NCI-H1048 (cell line): Measurements from ENCODE around the gene PTRH1.

ENCODE experiments used
- DNase-seq: peaks from one replicate; lab custom pipeline; 2025; lab: John Stamatoyannopoulos, UW

Gene PTRH1

DNA sequence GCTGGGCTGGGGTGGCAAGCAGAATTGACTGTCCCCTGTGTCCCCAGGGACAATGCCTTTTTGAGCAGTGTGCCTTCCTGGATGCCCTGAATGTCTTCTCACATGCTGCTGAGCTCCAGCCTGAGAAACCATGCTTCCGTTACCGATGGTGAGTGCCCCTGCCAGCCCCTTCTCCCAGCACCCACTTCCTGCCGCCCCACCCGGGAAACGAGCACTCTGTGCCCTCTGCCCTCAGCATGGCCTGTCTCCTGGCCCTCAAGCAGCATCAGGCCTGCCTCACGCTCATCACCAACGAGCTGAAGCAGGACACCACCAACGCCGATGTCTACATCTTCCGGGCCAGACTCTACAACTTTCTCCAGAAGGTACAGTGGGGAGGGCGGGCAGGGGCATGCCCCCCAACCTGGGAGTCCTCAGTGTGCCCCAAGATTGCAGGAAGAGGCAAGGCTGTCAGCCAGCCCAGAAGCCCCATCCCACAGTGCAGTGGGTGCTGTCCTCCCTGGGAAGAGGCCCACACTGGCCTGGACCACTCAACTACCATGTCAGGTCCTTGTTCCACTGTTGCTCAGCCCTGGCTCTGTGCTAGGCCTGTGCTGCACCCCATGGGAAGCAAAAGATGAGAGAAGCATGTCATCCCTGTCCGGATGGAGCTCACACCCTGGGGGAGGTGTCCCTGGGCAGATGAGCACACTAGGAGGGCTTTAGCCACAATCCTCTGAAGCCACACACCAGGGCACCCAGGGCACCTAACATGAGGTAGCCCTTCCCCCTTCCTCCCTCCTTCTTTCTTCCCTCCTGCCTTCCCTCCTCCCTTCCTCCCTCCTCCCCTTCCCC is 4.8 kb upstream of the PTRH1 start:
- DNase-seq, result no peak

DNA sequence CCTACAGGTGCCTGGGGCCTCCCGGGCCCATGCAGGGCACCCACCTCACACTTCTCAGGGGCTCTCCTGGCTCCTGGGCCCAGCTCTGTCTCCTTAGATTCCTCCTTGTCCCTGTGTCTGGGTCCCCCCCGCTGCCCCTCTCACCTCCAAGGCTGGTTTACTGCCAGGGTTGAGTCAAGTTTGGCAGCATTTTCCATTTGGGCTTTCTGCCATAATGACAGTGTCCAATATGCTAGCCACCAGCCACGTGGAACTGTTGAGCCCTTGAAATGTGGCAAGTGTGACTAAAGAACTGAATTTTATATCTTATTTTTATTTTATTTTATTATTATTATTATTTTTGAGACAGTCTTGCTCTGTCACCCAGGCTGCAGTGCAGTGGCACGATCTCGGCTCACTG is 2.3 kb upstream of the PTRH1 start:
- no peak for DNase-seq

DNA sequence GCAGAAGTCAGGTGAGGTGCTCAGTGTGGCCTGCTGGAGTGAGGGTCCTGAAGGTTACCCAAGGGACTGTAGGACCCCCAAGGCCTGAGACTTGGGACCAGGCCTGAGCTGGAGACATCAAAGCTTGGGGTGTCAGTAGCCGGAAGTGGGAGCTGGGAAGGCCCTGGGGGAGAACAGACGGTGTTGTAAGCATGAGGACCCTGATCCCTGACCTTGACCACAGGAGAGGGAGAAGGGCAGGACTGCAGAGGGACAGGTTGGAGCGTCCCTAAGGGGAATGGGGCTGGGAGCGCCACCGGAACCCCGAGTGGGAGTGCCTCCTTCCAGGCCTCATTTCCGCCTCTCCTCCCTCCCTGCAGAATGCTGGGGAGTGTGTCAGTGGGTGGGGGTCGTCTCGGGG is 949 bp upstream of the PTRH1 start:
- no peak for DNase-seq

DNA sequence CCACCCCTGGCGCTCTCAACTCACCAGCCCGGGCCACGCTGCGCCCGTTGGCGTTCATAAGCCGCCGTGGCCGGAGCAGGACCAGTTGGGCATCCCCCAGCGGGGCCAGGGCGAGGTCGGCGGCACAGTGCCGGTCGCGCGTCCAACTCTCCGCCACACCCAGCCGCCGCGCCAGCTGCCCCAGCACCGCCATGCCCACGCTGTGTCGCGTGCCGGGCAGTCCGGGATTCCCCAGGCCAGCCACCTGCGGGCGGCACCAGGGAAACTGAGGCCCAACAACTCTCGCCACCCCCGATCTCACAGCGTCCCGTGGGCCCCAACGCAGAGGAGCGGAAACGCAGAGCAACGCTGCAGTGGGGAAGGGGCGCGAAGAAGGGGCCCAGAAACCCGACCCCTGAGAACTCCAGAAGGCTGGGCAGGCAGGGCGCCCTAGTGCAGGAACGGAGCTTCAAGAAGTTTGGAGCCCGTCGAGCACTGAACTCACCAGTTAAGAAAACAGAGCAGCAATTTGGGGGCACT is 453 bp downstream of the PTRH1 start:
- DNase-seq, result no peak

DNA sequence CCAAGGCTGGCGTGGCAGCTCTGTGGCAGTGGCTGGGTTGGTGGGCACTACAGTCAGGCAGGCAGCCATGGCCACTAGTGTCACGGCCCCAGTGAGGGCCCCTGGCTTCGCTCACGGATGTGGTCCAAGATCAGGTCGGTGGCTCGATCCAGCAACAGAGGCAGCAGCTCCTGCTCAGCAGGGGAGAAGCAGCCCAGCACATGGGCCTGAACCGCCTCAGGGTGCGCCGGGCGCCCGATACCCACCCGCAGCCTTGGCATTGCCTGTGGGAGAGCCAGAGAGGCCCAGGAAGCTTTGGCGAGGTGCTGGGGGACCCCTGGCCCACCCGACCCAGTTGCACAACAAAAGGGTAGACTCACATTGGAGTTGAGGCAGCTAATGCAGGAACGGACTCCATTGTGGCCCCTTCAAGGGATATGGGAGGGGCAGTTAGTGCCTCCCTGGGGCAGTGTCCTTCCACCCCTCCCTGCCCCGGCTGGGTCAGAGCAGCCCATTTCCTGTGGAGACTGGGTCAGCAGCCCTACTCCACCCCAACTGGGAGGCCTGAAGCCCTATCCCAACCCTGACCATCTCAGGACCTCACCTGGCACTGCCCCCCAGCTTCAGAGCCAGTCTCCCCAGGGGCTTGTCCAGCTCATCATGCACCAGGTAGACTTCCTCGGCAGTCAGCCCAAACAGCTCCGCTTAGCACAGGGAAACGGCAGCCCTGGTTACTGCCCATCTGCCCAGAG is 1.3 kb downstream of the PTRH1 start:
- no peak for DNase-seq

DNA sequence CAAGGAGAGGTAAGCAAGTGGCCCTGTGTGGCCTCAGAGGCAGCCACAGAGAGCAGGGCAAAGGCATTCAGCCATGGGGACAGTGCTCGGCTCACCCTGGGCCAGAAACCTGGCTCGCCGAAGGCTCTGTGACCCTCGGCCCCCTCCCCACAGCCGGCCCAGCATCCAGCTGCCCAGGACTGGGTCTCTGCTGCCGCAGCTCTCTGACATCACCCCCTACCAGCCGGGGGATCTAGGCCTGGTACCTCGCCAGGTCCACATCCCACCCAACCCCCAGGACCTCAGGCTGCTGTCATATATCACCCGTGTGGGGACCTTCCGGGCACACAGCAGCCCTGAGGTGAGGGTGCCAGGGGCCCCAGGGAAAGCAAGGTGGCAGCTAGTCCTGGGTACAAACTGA is 2.6 kb downstream of the PTRH1 start:
- no peak for DNase-seq

DNA sequence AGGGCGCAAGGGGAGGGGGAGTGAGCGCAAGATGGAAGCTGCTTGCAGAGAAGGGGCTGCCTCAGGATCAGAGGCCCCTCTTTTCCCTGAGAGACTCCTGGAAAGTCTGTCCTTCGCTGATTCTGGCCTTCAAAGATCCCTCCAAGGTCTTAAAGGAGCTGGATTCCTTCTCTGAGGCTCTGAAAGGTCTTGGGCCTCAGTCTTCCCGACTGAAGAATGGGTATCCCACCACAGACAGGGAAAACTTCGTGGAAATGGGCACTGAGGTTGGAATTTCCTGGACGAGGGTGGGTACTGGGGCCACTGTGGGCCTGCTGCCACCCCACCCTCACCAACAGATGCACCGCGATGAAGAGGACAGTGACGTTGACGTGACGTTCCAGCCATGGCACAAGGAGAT is 3.1 kb downstream of the PTRH1 start:
- no peak for DNase-seq

DNA sequence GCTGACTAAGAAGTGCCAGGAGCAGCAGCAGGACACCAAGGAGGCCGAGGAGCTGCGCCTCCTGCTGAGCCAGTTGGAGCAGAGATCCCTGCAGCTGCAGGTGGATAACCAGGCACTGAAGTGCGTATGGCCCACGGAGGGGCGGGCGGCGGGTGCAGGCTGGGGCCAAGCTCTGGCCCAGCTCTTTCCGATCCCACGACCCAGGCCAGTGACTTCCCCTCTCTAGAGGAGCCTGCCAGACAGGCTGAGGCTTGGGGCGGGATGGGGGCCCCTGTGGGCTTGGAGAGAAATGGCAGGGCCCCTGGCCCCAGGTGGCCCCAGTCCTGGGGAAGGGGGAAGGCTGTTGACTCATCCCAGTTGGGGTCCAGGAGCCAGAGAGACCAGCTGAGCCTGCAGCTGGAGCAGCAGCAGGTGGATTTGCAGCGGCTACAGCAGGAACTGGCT is 3.6 kb downstream of the PTRH1 start:
- no peak for DNase-seq

DNA sequence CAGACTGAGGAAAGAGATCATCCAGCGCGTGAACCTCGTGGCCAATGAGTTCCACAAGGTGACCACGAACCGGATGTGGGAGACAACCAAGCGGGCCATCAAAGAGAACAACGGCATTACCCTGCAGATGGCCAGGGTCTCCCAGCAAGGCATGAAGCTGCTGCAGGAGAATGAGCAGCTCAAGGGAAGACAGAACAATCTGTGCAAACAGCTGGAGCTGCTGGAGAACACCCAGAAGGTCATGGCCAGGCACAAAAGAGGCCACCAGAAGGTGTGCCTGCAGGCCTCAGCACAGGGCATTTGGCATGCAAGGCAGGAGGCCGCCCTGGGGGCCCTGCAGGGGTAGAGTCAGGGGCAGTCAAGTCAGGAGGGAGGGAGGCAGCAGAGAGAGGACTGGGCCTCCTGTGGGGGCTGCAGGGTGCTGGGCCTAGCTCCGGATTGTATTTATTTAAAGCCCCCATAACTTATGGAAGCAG is 4.2 kb downstream of the PTRH1 start:
- no peak for DNase-seq

DNA sequence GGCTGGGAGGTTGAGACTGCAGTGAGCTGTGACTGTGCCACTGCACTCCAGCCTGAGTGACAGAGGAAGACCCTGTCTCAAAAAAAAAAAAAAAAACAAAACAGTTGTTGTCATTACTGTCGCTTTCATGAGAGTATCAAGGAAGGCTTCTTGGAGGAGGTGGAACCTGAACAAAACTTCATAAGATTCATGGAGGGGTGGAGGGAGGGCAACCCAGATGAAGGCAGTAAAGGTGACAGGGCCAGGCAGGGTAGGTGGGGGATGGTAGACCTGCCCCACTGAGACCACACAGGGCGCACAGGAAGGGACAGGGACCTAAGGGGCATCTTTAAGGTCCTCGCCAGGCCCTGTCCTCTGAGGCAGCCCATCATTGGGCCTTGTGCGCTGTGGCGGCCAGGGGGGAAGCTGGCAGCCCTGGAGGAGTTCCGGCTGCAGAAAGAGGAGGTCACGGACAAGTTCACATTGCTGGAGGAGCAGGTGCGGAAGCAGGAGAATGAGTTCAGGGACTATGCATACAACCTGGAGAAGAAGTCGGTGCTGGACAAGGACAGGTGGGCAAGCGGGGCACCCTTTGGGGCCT is 5.2 kb downstream of the PTRH1 start:
- no peak for DNase-seq

DNA sequence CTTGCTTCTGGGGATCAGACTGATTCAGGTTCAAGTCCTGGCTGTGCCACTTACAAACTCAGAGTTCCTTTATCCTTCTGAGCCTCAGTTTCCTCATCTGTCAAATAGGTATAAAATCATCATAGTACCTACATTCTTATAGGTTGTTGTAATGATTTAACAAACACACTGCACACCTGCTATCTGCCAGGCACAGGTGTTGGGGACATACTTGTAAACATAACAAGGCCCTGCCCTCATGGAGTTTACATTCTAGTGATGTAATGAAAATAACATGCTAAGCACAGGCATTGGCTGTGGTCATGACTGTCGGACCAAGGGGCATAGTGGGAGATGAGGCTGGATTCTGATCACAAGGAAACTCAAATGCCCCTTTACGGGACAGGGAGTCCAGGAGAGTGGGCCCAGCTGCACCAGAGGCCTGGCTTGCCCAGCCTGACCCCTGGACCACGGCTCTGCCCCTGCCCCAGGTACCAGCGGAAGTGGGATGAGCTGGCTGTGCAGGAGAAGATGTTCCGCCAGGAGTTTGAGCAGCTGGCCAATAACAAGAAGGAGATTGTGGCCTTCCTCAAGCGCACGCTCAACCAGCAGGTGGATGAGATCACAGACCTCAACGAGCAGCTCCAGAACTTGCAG is 6.4 kb downstream of the PTRH1 start:
- no peak for DNase-seq

DNA sequence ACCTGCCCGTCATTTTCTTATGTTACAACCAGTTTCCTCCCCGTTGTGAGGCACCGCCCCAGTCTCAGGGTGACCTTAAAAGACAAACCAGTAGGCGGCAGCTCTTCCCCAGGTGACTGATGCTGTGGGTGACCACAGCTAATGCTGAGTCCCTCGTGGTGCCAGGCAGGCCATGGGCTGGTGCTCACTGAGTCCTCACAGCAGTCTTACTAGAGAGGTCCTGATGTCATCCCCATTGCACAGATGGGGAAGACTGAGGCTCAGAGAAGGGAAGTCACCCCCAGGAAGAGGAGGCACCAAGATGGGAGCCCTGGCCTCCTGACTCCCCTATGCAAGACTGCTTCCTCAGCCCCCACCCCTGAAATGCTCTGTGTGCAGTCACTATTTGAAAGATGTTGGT is 7.7 kb downstream of the PTRH1 start:
- DNase-seq, result no peak

DNA sequence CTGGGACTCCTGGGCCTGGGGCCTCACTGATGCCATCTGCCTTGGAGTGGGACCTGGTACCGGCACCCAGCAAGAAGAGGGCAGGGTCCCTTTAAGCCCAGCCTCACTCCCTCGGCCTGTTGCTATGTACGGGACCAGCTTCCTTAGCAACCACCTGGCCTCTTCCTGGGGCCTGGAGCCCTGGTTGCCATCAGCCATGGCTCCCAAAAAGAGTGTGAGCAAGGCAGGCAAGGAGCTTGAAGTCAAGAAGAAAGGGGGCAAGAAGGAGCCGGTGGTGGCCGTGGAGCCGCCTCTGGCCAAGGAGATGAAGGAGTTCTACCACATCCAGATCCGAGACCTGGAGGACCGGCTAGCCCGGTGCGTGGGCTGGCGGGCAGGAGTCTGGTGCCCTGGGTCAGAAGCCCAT is 8.6 kb downstream of the PTRH1 start, which contains the start of gene CFAP157:
TSS of gene CFAP157 (plus strand) at position 153 of the 406 bp plus-strand sequence. CDS start at position 197, 44 bp downstream.
- no peak for DNase-seq

DNA sequence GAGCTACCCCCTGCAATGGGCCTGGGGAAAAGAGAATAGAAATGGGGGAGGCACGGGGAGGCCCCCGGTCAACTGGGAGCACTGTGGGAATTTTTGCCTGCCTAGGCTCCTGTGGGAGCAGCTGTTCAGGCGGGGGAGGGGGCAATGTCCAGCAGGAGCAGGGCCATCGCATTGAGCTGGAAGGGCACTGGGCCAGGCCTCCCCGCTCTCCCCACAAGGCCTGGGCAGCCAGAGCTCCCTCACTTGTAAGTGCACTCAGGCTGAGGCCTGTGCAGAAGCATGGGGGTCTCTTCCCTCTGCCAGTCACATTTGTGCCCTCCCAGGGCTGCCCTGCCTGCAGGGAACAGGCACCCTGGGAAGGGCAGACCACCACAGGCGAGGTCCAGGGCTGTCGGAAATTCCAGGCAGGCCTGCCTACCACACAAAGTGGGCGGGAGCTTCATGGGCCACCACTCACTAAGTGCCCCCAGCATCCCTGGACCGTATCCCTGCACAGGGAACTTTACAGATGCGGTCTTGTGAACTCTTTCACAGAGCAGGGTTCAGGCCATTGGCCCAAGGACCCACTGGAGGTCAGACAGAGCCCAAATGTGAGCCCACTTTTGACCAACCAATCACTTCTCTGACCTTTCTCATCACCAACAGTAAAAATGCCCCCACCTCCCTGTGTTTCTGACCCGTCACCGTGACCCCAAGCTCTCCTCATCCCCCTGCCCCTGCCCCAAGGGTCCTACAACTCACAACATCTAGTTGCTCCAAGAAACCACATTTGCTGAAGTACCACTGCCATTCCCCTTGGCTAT is 9.7 kb downstream of the PTRH1 start:
- DNase-seq, result no peak

DNA sequence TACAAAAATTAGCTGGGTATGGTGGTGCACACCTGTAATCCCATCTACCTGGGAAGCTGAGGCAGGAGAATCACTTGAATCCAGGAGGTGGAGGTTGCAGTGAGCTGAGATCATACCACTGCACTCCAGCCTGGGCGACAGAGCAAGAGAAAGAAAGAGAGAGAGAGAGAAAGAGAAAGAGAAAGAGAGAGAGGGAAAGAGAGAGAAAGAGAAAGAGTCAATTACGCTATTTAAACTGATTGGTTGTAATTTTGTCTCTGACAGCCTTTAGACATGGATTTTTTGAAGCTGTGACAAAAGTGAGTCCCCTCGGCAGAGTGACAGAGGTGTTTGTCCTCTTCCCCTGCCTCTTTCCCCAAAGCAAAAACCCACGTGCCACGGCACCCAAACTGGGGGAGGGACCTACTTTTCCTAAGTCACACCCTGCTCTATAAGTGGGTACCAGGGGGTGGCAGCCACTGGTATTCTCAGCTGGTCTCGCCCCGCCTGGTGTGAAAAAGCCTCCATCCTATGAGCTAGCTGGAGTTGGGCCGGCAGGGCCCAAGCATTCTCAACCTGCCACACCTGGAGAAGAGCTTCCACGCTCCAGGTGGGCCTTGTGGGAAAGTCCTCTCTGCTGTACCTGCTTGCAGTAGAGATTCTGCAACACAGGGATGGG is 12.0 kb downstream of the PTRH1 start:
- DNase-seq, result no peak

DNA sequence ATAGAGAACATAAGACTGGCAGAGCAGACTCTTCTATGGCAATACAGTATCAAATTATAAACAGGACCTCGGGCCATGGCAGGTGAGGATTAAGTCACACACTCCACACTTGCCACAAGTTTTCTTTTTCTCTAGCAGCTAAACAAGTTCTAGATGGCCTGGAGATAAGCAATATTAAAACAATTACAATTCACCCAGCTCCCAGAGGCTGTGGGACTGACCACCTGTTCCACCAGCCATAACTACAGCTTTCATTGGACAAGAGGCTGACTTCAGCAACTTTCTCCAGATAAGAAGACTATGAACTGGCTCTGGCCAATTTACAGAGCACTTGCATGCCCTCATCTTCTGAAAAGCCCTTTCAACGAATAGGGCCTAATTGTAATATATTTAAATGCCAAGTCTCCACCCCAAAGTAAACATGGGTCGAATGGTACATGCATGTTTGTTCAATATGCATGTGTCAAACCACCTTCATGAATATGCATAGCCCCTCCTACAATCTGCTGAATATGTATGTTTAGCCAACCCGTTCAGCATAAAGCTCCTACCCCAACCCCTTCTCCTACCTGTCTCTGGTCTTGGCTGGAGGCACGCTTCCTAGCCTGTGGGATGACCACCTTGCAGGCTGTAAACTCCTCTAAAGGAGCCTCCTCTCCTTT is 14.7 kb downstream of the PTRH1 start:
- no peak for DNase-seq

DNA sequence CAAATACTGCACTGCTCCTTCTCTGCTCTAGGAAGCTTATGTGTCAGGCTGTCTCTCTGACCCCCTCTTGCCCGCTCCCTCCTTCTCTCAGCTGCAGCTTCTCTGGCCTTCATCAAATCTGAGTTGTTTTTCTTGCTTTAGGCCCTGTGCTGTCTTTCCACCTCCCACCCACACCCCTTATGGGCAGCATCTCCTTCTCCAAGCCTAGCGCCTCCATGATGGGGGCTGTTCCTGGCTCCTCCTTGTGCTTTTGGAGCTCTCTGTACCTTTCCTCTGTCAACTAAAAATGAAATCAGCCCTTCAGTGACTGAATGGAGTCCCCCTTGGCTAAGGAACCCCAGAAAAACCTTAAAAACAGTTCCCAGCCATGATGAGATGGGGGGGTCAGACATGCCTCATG is 15.3 kb downstream of the PTRH1 start:
- no peak for DNase-seq

DNA sequence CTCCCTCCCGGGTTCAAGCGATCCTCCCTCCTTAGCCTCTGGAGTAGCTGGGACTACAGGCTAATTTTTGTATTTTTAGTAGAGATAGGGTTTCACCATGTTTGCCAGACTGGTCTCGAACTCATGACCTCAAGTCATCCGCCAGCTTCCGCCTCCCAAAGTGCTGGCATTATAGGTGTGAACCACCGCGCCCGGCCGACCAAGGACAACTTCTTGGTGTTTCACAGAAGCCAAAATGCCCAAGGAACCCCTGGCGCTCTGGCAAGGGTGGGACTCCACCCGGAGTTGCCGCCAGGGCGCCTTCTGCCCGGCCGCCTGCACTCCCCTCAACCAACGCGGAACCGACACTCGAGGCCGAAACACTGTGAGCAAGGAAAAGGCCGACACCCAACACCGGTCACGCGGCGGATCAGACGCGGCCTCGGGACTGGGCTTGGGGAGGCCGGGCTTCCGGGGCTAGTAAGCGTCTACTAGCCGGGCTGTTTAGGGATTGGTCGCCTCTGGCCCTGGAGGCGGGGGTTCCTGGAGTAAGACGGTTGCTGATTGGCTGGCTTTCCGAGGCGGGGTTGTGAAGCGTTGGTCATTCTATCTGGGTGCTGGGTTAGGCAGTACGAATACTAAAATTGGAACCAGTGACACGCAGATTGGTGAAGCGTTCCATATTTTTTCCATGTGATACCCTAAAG is 16.3 kb downstream of the PTRH1 start:
- no peak for DNase-seq

DNA sequence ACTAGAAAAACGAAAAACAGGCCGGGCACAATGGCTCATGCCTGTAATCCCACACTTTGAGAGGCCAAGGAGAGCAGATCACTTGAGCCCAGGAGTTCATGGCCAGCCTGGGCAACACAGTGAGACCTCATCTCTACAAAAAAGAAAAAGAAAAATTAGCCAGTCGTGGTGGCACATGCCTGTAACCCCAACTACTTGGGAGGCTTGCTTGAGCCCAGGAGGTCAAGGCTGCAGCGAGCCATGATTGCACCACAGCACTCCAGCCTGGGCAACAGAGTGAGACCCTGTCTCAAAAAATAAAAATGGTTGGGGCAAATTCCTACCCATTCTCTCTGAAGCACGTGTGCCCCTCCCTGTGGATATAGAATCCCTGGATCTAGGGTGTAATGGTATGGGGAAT is 17.1 kb downstream of the PTRH1 start:
- no peak for DNase-seq

DNA sequence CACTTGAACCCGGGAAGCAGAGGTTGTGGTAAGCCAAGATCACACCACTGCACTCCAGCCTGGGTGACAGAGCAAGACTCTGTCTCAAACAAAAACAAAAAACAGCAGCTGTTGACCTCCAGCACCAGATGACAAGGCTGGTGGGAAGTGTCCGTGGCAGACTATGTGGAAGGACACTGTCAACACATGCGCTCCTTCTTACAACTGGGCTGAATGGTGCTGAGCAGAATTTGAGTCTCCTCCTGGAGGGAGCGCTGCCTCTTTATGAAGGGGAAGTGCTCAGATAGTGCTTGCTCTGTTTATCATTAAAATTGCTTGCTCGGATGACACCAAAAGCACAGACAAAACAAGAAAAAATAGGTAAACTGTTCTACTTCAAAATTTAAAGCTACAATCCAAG is 17.9 kb downstream of the PTRH1 start:
- no peak for DNase-seq
